Endothelial cell of umbilical vein (primary cell): ENCODE data around the gene CARMIL1. TPM values are rescaled to one million over a fixed set of nuclear protein-coding genes. Genes with fewer than 3 reads are reported as not detected.

Experiments
- BruUV-seq: library from RNA; stranded (reverse); fragments of 400-500 nt; replicated peaks from 2 replicates; lab custom pipeline; 2021; lab: Mats Ljungman, UMichigan
- CTCF ChIA-PET: fragments of 300-600, 350-600 bp; sonication (Branson Sonifier 250); formaldehyde crosslinking; loops from one replicate; lab custom pipeline; 2021; ENCODE audit warnings: antibody characterized with exemption, inconsistent platforms; lab: Charles Lee
- POLR2A ChIA-PET: fragments of 300-600, 350-600 bp; sonication (Branson Sonifier 250); formaldehyde crosslinking; loops from one replicate; lab custom pipeline; 2021; ENCODE audit warnings: antibody characterized with exemption, inconsistent platforms; lab: Charles Lee
- DNase-seq: peaks from one replicate; pipeline ENCODE4 v3.0.0-alpha.2; 2011; ENCODE audit warnings: low read depth, low spot score
- FAIRE-seq: peaks from 2 replicates; lab custom pipeline; 2011; peaks lifted over from hg19 to GRCh38; lab: Jason Lieb, UNC
- H2AFZ ChIP-seq: 2 replicates; pipeline ENCODE4 v1.6.0; 2012; ENCODE audit warnings: low read depth, low read length, control low read depth, inconsistent platforms
- H3K27ac ChIP-seq: 2 replicates; pipeline ENCODE4 v1.5.1; 2011; ENCODE audit warnings: low read depth, mild to moderate bottlenecking, control low read depth, low read length, moderate library complexity; ENCODE audit not compliant: insufficient read depth
- H3K27me3 ChIP-seq, 2 experiments: 2 replicates each; pipeline versions ENCODE4 v1.6.0 to v1.6.1; 2011; ENCODE audit warnings: low read length in 2 of 2, mixed read lengths in 1 of 2; ENCODE audit not compliant: control insufficient read depth in 2 of 2, insufficient read depth in 2 of 2
- H3K36me3 ChIP-seq, 2 experiments: 2 replicates in 1 of 2; 3 replicates in 1 of 2; pipeline ENCODE4 v1.5.1; 2011; ENCODE audit warnings: low read length in 2 of 2, mild to moderate bottlenecking in 1 of 2, moderate library complexity in 1 of 2; ENCODE audit not compliant: control insufficient read depth in 2 of 2, insufficient read depth in 2 of 2; ENCODE audit errors: extremely low read depth in 1 of 2
- H3K4me1 ChIP-seq: 3 replicates; pipeline ENCODE4 v1.5.1; 2011; ENCODE audit warnings: mild to moderate bottlenecking, low read length; ENCODE audit not compliant: control insufficient read depth, insufficient read depth; ENCODE audit errors: extremely low read depth
- H3K4me2 ChIP-seq: 2 replicates; pipeline ENCODE4 v1.6.1; 2011; ENCODE audit warnings: low read length, control low read depth, mixed read lengths; ENCODE audit not compliant: insufficient read depth
- H3K4me3 ChIP-seq, 3 experiments: fragments of 200-600 bp in 1 of 3; sonication (generic), shearing (Covaris generic) in 1 of 3; replicated peaks in 1 of 3; 2 replicates each; pipeline ENCODE4 v1.5.1; 2011 to 2016; ENCODE audit warnings: control low read depth in 3 of 3, low read length in 3 of 3, mild to moderate bottlenecking in 2 of 3, inconsistent platforms in 1 of 3, low read depth in 1 of 3, moderate library complexity in 1 of 3; ENCODE audit not compliant: insufficient read depth in 1 of 3
- H3K79me2 ChIP-seq: 2 replicates; pipeline ENCODE4 v1.6.0; 2012; ENCODE audit warnings: low read length, inconsistent platforms; ENCODE audit not compliant: control insufficient read depth, insufficient read depth
- H3K9ac ChIP-seq: replicated peaks from 2 replicates; pipeline ENCODE3; 2011; ENCODE audit warnings: low read length, control low read depth; ENCODE audit not compliant: insufficient read depth; ENCODE audit errors: extremely low read depth
- H3K9me1 ChIP-seq: replicated peaks from 3 replicates; pipeline ENCODE4 v1.6.0; 2011; ENCODE audit warnings: mild to moderate bottlenecking, low read length; ENCODE audit not compliant: control insufficient read depth, insufficient read depth; ENCODE audit errors: extremely low read depth
- H3K9me3 ChIP-seq: replicated peaks from 2 replicates; pipeline ENCODE4 v1.5.1; 2012; ENCODE audit warnings: low read length, inconsistent platforms; ENCODE audit not compliant: control insufficient read depth, insufficient read depth
- H4K20me1 ChIP-seq: replicated peaks from 2 replicates; pipeline ENCODE3; 2011; ENCODE audit warnings: mild to moderate bottlenecking, low read length; ENCODE audit not compliant: control insufficient read depth, insufficient read depth; ENCODE audit errors: extremely low read depth
- CTCF ChIP-seq, 2 donors: IDR thresholded peaks; 1 replicate in 1 of 2; 2 replicates in 1 of 2; pipeline ENCODE4 v1.5.1; 2011; ENCODE audit warnings: low read length in 2 of 2, mild to moderate bottlenecking in 2 of 2, moderate library complexity in 2 of 2, control low read depth in 1 of 2, inconsistent platforms in 1 of 2, low read depth in 1 of 2; ENCODE audit not compliant: insufficient read depth in 1 of 2; ENCODE audit errors: extremely low read depth in 1 of 2
- EZH2 ChIP-seq: IDR thresholded peaks from 2 replicates; pipeline ENCODE4 v1.6.1; 2012; ENCODE audit warnings: borderline replicate concordance, low read depth, mild to moderate bottlenecking, moderate library complexity, low read length, inconsistent platforms; ENCODE audit not compliant: severe bottlenecking
- FOS ChIP-seq: IDR thresholded peaks from 2 replicates; pipeline ENCODE4 v1.6.1; 2011; ENCODE audit warnings: mild to moderate bottlenecking, low read length, moderate library complexity, borderline replicate concordance; ENCODE audit not compliant: insufficient read depth
- GATA2 ChIP-seq: IDR thresholded peaks from 2 replicates; pipeline ENCODE4 v1.7.0; 2011; ENCODE audit warnings: low read depth, mild to moderate bottlenecking, moderate library complexity, mixed read lengths, low read length; ENCODE audit not compliant: insufficient read length, insufficient read depth
- JUN ChIP-seq: IDR thresholded peaks from 2 replicates; pipeline ENCODE4 v1.6.1; 2011; ENCODE audit warnings: borderline replicate concordance, low read depth; ENCODE audit not compliant: insufficient read length, insufficient read depth
- MAX ChIP-seq: IDR thresholded peaks from 2 replicates; pipeline ENCODE4 v1.6.1; 2011; ENCODE audit not compliant: insufficient read depth, insufficient read length
- MYC ChIP-seq: IDR thresholded peaks from one replicate; pipeline ENCODE4 v1.6.1; 2011; ENCODE audit warnings: mild to moderate bottlenecking, low read depth, low read length
- POLR2A ChIP-seq: IDR thresholded peaks from 2 replicates; pipeline ENCODE4 v1.6.1; 2012; ENCODE audit warnings: low read depth, mild to moderate bottlenecking, control low read depth, low read length
- POLR2AphosphoS5 ChIP-seq: IDR thresholded peaks from 2 replicates; pipeline ENCODE4 v1.6.1; 2012; ENCODE audit warnings: low read depth, mild to moderate bottlenecking, control low read depth, low read length, moderate library complexity; ENCODE audit not compliant: insufficient read depth
- dilution Hi-C: fragments of 300-500 bp; cut with MboI; formaldehyde crosslinking; loops from one replicate; pipeline ENCODE4 v1.15.0; 2019; ENCODE audit warnings: low sequenced_read_pairs; ENCODE audit not compliant: extremely low pct_ligation_motif_present
- intact Hi-C: fragments of 100-400 bp; cut with micrococcal nuclease; formaldehyde crosslinking; loops from one replicate; pipeline ENCODE4 v1.10.0; 2022
- polyA plus RNA-seq, 4 experiments: library from polyadenylated mRNA; depleted of rRNA in 3 of 4; stranded (reverse) in 3 of 4; unstranded in 1 of 4; fragments of >200 nt; gene quantifications; 2 replicates each; pipeline versions ENCODE4 v1.2.1 to v1.2.3, GENCODE V29; 2011 to 2012; ENCODE audit warnings: missing spikeins in 1 of 4
- total RNA-seq: library from RNA; stranded (reverse); gene quantifications from 2 replicates; pipeline ENCODE4 v1.2.3, GENCODE V29; 2021

CARMIL1 gene
- total and polyA plus RNA-seq, 2 donors (not counting 3 experiments of a cell fraction or from before 2014, with no cell fraction given) = 1.3 to 8.7 TPM

GRCh38 chr6:25603251-25603650 lies 324.1 kb downstream of the CARMIL1 start:
- DNase-seq (no peak), FAIRE-seq (no peak)
- H3K79me2 ChIP-seq = no peaks in the 10 kb centered on the region
- dilution Hi-C loops (no loop called here), intact Hi-C loops (loop anchor here (2.0 to 5.0 kb wide), 6 partner anchors 46 to 746 kb away; no protein-coding TSS in a partner anchor)
- H3K4me3 ChIP-seq = no peak overlapping the region
- H3K27ac ChIP-seq = no peak overlapping the region
- H3K27me3 ChIP-seq = peaks cover 0 to 2% of the 10 kb centered on the region in 2 experiments
- no TSS peak for BruUV-seq
- no peak overlapping the region for H3K4me2 ChIP-seq
- H3K9ac ChIP-seq = no peak overlapping the region
- H4K20me1 ChIP-seq = no peaks in the 10 kb centered on the region
- no peak for TF ChIP-seq JUN
- TF ChIP-seq POLR2AphosphoS5 = no peak
- no peak for TF ChIP-seq CTCF (IDR thresholded peaks at IDR 0.05; ENCODE audit: extremely low read depth in 1 of 2, insufficient read depth in 1 of 2, low read depth in 1 of 2, low read length in 2 of 2)
- no peak for TF ChIP-seq MAX
- no peak for TF ChIP-seq FOS
- no peak for TF ChIP-seq MYC
- TF ChIP-seq EZH2 = no peak
- TF ChIP-seq POLR2A = no peak
- no peak for TF ChIP-seq GATA2
- ChIA-PET CTCF (interaction anchor here (1.2 to 2.9 kb wide), 3 partner anchors 47 to 337 kb away, joined by 3 to 38 read pairs (median 24); partner anchors contain the start of gene CARMIL1), POLR2A (no interaction called here)
- no peaks in the 10 kb centered on the region for H3K36me3 ChIP-seq
- no peak overlapping the region for H2AFZ ChIP-seq
- H3K4me1 ChIP-seq = no peaks in the 10 kb centered on the region
- no peaks in the 10 kb centered on the region for H3K9me1 ChIP-seq
- no peaks in the 10 kb centered on the region for H3K9me3 ChIP-seq
